GM12878 (cell line): Measurements from ENCODE around the gene TUB. TPM values are rescaled to one million over a fixed set of nuclear protein-coding genes. Genes with fewer than 3 reads are reported as not detected.

Source experiments
- ATAC-seq: fragments of 200-7000 bp; cut with Tn5 transposase; 3 replicates; pipeline ENCODE4 v1.9.1; 2020; ENCODE audit warnings: mild to moderate bottlenecking, moderate library complexity
- BruUV-seq: library from RNA; stranded (reverse); fragments of 400-500 nt; replicated peaks from 2 replicates; lab custom pipeline; 2021; lab: Mats Ljungman, UMichigan
- CTCF ChIA-PET: fragments of 300-600 bp; sonication (Branson Sonifier 250); formaldehyde crosslinking; extraction: SDS; loops from one replicate; lab custom pipeline; 2021; ENCODE audit warnings: inconsistent platforms; lab: Yijun Ruan, JAX
- POLR2A ChIA-PET: fragments of 350-600 bp; formaldehyde crosslinking; extraction: SDS; loops from one replicate; lab custom pipeline; 2021; ENCODE audit warnings: inconsistent platforms; lab: Charles Lee
- RAD21 ChIA-PET: fragments of 300-600 bp; sonication (Branson Sonifier 250); formaldehyde crosslinking; loops from one replicate; lab custom pipeline; 2023; ENCODE audit warnings: antibody characterized with exemption; ENCODE audit not compliant: unreplicated experiment; lab: Charles Lee
- SMC1A ChIA-PET: fragments of 300-600 bp; sonication (Branson Sonifier 250); formaldehyde crosslinking; loops from one replicate; lab custom pipeline; 2023; ENCODE audit not compliant: unreplicated experiment, uncharacterized antibody; lab: Charles Lee
- DNase-seq: peaks from one replicate; pipeline ENCODE4 v3.0.0-alpha.2; 2011; ENCODE audit warnings: low read depth, low spot score
- FAIRE-seq: peaks from 3 replicates; lab custom pipeline; 2011; peaks lifted over from hg19 to GRCh38; lab: Jason Lieb, UNC
- H2AFZ ChIP-seq: 2 replicates; pipeline ENCODE4 v1.6.0; 2011; ENCODE audit warnings: low read depth, low read length, control low read depth; ENCODE audit not compliant: control insufficient read depth
- H3K27ac ChIP-seq: 2 replicates; pipeline ENCODE4 v1.5.1; 2011; ENCODE audit warnings: control low read depth; ENCODE audit not compliant: control insufficient read depth, insufficient read depth
- H3K27me3 ChIP-seq, 2 experiments: replicated peaks in 1 of 2; 2 replicates each; pipeline versions ENCODE4 v1.6.0 to v1.6.1; 2011; ENCODE audit warnings: low read length in 1 of 2; ENCODE audit not compliant: control insufficient read depth in 2 of 2, insufficient read depth in 2 of 2
- H3K36me3 ChIP-seq, 2 experiments: 2 replicates each; pipeline ENCODE4 v1.5.1; 2011; ENCODE audit warnings: low read length in 1 of 2; ENCODE audit not compliant: control insufficient read depth in 2 of 2, insufficient read depth in 2 of 2
- H3K4me1 ChIP-seq: 2 replicates; pipeline ENCODE4 v1.6.1; 2011; ENCODE audit warnings: mild to moderate bottlenecking, low read length, moderate library complexity, mixed read lengths; ENCODE audit not compliant: control insufficient read depth, insufficient read depth
- H3K4me2 ChIP-seq: 2 replicates; pipeline ENCODE4 v1.6.0; 2011; ENCODE audit warnings: control low read depth; ENCODE audit not compliant: control insufficient read depth, insufficient read depth
- H3K4me3 ChIP-seq: fragments of 200-600 bp; sonication (generic); 2 replicates; pipeline ENCODE4 v1.5.1; 2016
- H3K79me2 ChIP-seq: 2 replicates; pipeline ENCODE4 v1.6.0; 2011; ENCODE audit warnings: low read length; ENCODE audit not compliant: control insufficient read depth, insufficient read depth
- H3K9ac ChIP-seq: 2 replicates; pipeline ENCODE4 v1.8.0; 2011; ENCODE audit warnings: low read length, control low read depth, mixed read lengths; ENCODE audit not compliant: control insufficient read depth, insufficient read depth
- H3K9me3 ChIP-seq: replicated peaks from 3 replicates; pipeline ENCODE4 v1.5.1; 2011; ENCODE audit warnings: mild to moderate bottlenecking, low read length; ENCODE audit not compliant: control insufficient read depth, insufficient read depth
- H4K20me1 ChIP-seq: 2 replicates; pipeline ENCODE4 v1.6.0; 2011; ENCODE audit not compliant: control insufficient read depth, insufficient read depth
- CEBPB ChIP-seq, 2 experiments: fragments of 150-350 bp in 1 of 2; IDR thresholded peaks; 2 replicates each; pipeline ENCODE4 v1.6.1; 2012 to 2014; ENCODE audit warnings: low read depth in 2 of 2, low read length in 2 of 2, borderline replicate concordance in 1 of 2, inconsistent platforms in 1 of 2
- EED ChIP-seq: sonication (generic); IDR thresholded peaks from 2 replicates; pipeline ENCODE4 v1.6.1; 2016; ENCODE audit warnings: antibody characterized with exemption, low read depth
- EP300 ChIP-seq, 2 experiments: fragments of 150-350 bp in 1 of 2; IDR thresholded peaks; 2 replicates each; pipeline ENCODE4 v1.6.1; 2011 to 2012; ENCODE audit warnings: low read depth in 2 of 2, low read length in 2 of 2, borderline replicate concordance in 1 of 2, improper control_type of control experiment in 1 of 2, inconsistent platforms in 1 of 2; ENCODE audit not compliant: control insufficient read depth in 1 of 2
- HDAC2 ChIP-seq: fragments of 200-600 bp; sonication (generic); IDR thresholded peaks from 2 replicates; pipeline ENCODE4 v1.6.1; 2017
- IKZF2 ChIP-seq, 2 experiments: fragments of 450-650 bp; IDR thresholded peaks; 2 replicates each; pipeline ENCODE4 v1.6.1; 2017; ENCODE audit warnings: mild to moderate bottlenecking in 2 of 2, moderate library complexity in 2 of 2
- MEF2B ChIP-seq: fragments of 450-650 bp; IDR thresholded peaks from 2 replicates; pipeline ENCODE4 v1.6.1; 2018; ENCODE audit warnings: mild to moderate bottlenecking, moderate library complexity; ENCODE audit not compliant: partially characterized antibody, poor library complexity, severe bottlenecking
- NRF1 ChIP-seq: conservative IDR thresholded peaks from 2 replicates; pipeline ENCODE4 v1.6.1; 2011; ENCODE audit warnings: mild to moderate bottlenecking, low read depth, low read length, improper control_type of control experiment
- RUNX3 ChIP-seq: IDR thresholded peaks from 2 replicates; pipeline ENCODE4 v1.6.1; 2012; ENCODE audit warnings: low read length, inconsistent platforms
- SP1 ChIP-seq: IDR thresholded peaks from one replicate; pipeline ENCODE4 v1.6.1; 2011; ENCODE audit warnings: low read depth, low read length
- TCF12 ChIP-seq: IDR thresholded peaks from 2 replicates; pipeline ENCODE4 v1.6.1; 2011; ENCODE audit warnings: low read depth, mild to moderate bottlenecking, low read length
- ZNF207 ChIP-seq: fragments of 450-650 bp; IDR thresholded peaks from 2 replicates; pipeline ENCODE4 v1.6.1; 2014; ENCODE audit warnings: antibody characterized with exemption, mild to moderate bottlenecking, borderline replicate concordance
- ZNF24 ChIP-seq: fragments of 450-650 bp; IDR thresholded peaks from 2 replicates; pipeline ENCODE4 v1.6.1; 2017; ENCODE audit warnings: antibody characterized with exemption, mild to moderate bottlenecking
- ZNF274 ChIP-seq: IDR thresholded peaks from one replicate; pipeline ENCODE4 v1.8.0; 2011; ENCODE audit not compliant: insufficient read length, insufficient read depth
- WGBS: methylation state at CpG from one replicate; pipeline ENCODE4 v1.1.6; 2016; ENCODE audit warnings: low lambda C conversion rate; ENCODE audit not compliant: insufficient replicate concordance, insufficient coverage; ENCODE audit errors: missing lambda C conversion rate; 5-methylcytosine and 5-hydroxymethylcytosine counted together
- in situ Hi-C: fragments of 300-500 bp; cut with MboI; formaldehyde crosslinking; loops from 9 replicates; pipeline ENCODE4 v1.14.3; 2018; ENCODE audit warnings: mixed read lengths
- intact Hi-C: fragments of 100-400 bp; cut with micrococcal nuclease; formaldehyde crosslinking; loops from one replicate; pipeline ENCODE4 v1.14.2; 2022; ENCODE audit not compliant: unreplicated experiment
- polyA plus RNA-seq, 11 experiments: library from polyadenylated mRNA; depleted of rRNA in 4 of 11; unstranded in 6 of 11; stranded (reverse) in 5 of 11; fragments of >200 nt; fragmentation: Nextera tagmentation in 4 of 11; fragmentation: Illumina TruSeq in 1 of 11; extraction: Ambion mirVana in 4 of 11; extraction: Trizol in 1 of 11; gene quantifications; 1 replicate in 1 of 11; 2 replicates in 10 of 11; pipeline versions ENCODE4 v1.2.1 to v1.2.3, GENCODE V29; 2011 to 2016; ENCODE audit warnings: inconsistent platforms in 2 of 11, missing spikeins in 2 of 11, low read depth in 1 of 11
- total RNA-seq, 4 experiments: library from RNA; depleted of rRNA in 3 of 4; stranded (reverse); fragments of >200 nt in 3 of 4; fragmentation: Illumina TruSeq in 1 of 4; extraction: Trizol in 1 of 4; gene quantifications; 2 replicates each; pipeline versions ENCODE4 v1.2.1 to v1.2.3, GENCODE V29; 2013 to 2021
- TF ChIP-seq, protein P1 (sequence below): IDR thresholded peaks from 2 replicates; pipeline ENCODE4 v1.6.1; 2012; ENCODE audit warnings: low read depth, low read length, improper control_type of control experiment
- TF ChIP-seq, protein P2 (sequence below): fragments of 450-650 bp; IDR thresholded peaks from 2 replicates; pipeline ENCODE4 v1.6.1; 2018; ENCODE audit warnings: mild to moderate bottlenecking, low read depth, moderate library complexity; ENCODE audit not compliant: partially characterized antibody
- TF ChIP-seq, protein P3 (sequence below): fragments of 450-650 bp; formaldehyde crosslinking; IDR thresholded peaks from 2 replicates; pipeline ENCODE4 v1.4.0; 2022; ENCODE audit warnings: mild to moderate bottlenecking, moderate library complexity

TUB gene
- total and polyA plus RNA-seq, 10 of the 15 experiments (the other 5 are each of a cell fraction or from before 2014, with no cell fraction given): 0.01 to 0.06 (median 0.03) TPM; not detected in 6

DNA sequence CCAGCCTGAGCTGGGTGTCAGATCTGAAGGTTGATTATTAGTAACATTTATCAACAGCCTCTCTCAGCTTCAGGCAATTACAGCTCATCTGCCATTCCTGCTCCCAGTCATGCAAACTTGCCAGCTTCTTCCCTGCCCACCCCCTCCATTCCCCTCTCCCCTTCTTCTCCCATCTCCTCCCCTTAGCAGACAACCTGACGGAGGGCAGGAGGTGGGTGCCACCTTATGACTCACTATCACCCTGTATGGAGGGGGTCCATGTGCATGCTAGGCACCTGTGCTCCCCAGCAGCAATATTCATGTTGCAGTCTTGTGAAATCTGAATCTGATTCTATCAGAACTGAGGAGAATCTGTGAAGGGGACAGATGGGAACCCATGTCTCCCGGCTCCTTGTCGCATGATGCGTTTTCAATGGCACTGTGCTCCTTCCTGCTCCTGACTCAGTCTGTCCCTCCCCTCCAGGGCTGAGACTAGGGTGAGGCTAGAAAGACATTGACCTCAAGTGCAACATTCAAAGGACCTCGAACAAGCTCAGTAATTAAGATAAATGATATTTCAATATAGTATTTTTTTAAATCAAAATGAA lies 46.3 kb upstream of the TUB start (continued):
- TF ChIP-seq, protein P1, sequence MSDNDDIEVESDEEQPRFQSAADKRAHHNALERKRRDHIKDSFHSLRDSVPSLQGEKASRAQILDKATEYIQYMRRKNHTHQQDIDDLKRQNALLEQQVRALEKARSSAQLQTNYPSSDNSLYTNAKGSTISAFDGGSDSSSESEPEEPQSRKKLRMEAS: no peak
- no peak for TF ChIP-seq EP300 (IDR thresholded peaks at IDR 0.05; ENCODE audit: borderline replicate concordance in 1 of 2, control insufficient read depth in 1 of 2, low read depth in 2 of 2, low read length in 2 of 2)
- TF ChIP-seq CEBPB (IDR thresholded peaks at IDR 0.05; ENCODE audit: borderline replicate concordance in 1 of 2, low read depth in 2 of 2, low read length in 2 of 2): no peak
- no peak for TF ChIP-seq TCF12
- no peak for TF ChIP-seq ZNF207
- TF ChIP-seq MEF2B: no peak
- TF ChIP-seq NRF1: no peak
- TF ChIP-seq ZNF24: no peak
- no peak for TF ChIP-seq IKZF2 (IDR thresholded peaks at IDR 0.05)
- no peak for TF ChIP-seq HDAC2
- TF ChIP-seq, all 136 proteins: peak for 0

DNA sequence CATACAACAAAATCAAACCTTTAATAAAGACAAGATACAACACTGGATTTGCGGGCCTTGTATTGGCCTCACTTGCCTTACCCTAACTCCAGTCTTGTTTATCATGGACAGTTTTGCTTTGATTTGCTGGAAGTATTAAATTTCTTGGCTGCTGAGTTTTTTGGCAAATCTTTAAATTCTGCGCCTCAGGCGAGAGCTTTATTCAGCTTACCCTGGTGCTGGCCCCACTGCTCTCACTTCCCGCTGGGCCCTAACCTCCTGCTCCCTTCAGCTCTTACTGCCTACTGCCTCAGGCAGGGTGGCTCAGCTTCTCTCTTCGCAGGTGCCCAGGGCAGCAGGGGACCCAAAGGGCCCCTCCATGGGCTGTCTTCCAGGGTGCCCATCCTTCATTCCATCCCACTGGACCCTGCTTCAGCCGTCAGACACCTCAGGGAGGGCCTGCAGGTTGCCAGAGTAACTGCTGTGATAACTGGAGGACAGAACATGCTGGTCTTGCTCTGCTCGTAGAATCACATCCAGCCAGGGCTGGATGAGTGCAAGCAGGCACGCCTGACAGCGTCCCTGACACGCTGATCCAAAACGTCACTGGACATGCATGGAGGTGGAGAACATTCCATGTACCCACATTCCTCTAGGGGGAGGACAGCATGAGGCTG lies 45.7 kb upstream of the TUB start:
- ChIA-PET SMC1A (interaction anchor here (1.3 kb wide), 1 partner anchor 64 kb away, joined by 4 read pairs; no protein-coding TSS in a partner anchor), CTCF (interaction anchor here (1.2 to 3.6 kb wide), 10 partner anchors 7 to 64 kb away, joined by 3 to 77 read pairs (median 22); partner anchors contain the start of gene EIF3F), POLR2A (no interaction called here), RAD21 (interaction anchor here (4.1 kb wide), 1 partner anchor 64 kb away, joined by 30 read pairs; no protein-coding TSS in a partner anchor)
- 38% methylated on average over 10 of the region's 11 CpGs for WGBS
- FAIRE-seq: no peak
- no peaks in the 10 kb centered on the region for H3K79me2 ChIP-seq
- no peaks in the 10 kb centered on the region for H4K20me1 ChIP-seq
- H3K4me3 ChIP-seq: no peak overlapping the region
- DNase-seq: no peak
- no peak for ATAC-seq
- no peak overlapping the region for H2AFZ ChIP-seq
- no peaks in the 10 kb centered on the region for H3K36me3 ChIP-seq
- intact Hi-C loops: loop anchor here (10.0 kb wide), 1 partner anchor 169 kb away; no protein-coding TSS in a partner anchor
- no peaks in the 10 kb centered on the region for H3K9me3 ChIP-seq
- H3K4me1 ChIP-seq: no peaks in the 10 kb centered on the region
- in situ Hi-C loops: no loop called here
- no peak overlapping the region for H3K9ac ChIP-seq
- H3K27ac ChIP-seq: no peak overlapping the region
- H3K4me2 ChIP-seq: no peak overlapping the region
- no TSS peak for BruUV-seq
- H3K27me3 ChIP-seq: no peaks in the 10 kb centered on the region; a peak in 1 of 4 replicates
- TF ChIP-seq SP1 (no peak), ZNF274 (no peak), EED (no peak), RUNX3 (no peak)
- TF ChIP-seq, protein P2, sequence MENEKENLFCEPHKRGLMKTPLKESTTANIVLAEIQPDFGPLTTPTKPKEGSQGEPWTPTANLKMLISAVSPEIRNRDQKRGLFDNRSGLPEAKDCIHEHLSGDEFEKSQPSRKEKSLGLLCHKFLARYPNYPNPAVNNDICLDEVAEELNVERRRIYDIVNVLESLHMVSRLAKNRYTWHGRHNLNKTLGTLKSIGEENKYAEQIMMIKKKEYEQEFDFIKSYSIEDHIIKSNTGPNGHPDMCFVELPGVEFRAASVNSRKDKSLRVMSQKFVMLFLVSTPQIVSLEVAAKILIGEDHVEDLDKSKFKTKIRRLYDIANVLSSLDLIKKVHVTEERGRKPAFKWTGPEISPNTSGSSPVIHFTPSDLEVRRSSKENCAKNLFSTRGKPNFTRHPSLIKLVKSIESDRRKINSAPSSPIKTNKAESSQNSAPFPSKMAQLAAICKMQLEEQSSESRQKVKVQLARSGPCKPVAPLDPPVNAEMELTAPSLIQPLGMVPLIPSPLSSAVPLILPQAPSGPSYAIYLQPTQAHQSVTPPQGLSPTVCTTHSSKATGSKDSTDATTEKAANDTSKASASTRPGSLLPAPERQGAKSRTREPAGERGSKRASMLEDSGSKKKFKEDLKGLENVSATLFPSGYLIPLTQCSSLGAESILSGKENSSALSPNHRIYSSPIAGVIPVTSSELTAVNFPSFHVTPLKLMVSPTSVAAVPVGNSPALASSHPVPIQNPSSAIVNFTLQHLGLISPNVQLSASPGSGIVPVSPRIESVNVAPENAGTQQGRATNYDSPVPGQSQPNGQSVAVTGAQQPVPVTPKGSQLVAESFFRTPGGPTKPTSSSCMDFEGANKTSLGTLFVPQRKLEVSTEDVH: no peak
- TF ChIP-seq, protein P3, sequence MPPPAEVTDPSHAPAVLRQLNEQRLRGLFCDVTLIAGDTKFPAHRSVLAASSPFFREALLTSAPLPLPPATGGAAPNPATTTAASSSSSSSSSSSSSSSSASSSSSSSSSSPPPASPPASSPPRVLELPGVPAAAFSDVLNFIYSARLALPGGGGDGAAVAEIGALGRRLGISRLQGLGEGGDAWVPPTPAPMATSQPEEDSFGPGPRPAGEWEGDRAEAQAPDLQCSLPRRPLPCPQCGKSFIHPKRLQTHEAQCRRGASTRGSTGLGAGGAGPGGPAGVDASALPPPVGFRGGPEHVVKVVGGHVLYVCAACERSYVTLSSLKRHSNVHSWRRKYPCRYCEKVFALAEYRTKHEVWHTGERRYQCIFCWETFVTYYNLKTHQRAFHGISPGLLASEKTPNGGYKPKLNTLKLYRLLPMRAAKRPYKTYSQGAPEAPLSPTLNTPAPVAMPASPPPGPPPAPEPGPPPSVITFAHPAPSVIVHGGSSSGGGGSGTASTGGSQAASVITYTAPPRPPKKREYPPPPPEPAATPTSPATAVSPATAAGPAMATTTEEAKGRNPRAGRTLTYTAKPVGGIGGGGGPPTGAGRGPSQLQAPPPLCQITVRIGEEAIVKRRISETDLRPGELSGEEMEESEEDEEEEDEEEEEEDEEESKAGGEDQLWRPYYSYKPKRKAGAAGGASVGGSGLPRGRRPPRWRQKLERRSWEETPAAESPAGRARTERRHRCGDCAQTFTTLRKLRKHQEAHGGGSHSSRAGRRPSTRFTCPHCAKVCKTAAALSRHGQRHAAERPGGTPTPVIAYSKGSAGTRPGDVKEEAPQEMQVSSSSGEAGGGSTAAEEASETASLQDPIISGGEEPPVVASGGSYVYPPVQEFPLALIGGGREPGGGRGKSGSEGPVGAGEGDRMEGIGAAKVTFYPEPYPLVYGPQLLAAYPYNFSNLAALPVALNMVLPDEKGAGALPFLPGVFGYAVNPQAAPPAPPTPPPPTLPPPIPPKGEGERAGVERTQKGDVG (CRISPR knock-in tag): no peak
